HepG2 (cell line): ENCODE data around the gene TLE7. TPM values are rescaled to one million over a fixed set of nuclear protein-coding genes. Genes with fewer than 3 reads are reported as not detected.

Source experiments
- GFI1 ChIP-seq: sonication (generic); formaldehyde crosslinking; IDR thresholded peaks from 2 replicates; pipeline ENCODE4 v1.5.0; 2020; ENCODE audit warnings: missing genetic modification reagents, mild to moderate bottlenecking, borderline replicate concordance
- MAX ChIP-seq: IDR thresholded peaks from 2 replicates; pipeline ENCODE4 v1.6.1; 2012; ENCODE audit warnings: inconsistent platforms
- MTERF4 ChIP-seq: sonication (generic); formaldehyde crosslinking; IDR thresholded peaks from 2 replicates; pipeline ENCODE4 v1.8.0; 2023; ENCODE audit warnings: mild to moderate bottlenecking, missing genetic modification reagents
- RFX3 ChIP-seq: IDR thresholded peaks from 2 replicates; pipeline ENCODE4 v1.6.1; 2016; ENCODE audit warnings: missing biosample characterization, missing genetic modification reagents
- SP1 ChIP-seq, 2 experiments: fragments of 450-650 bp in 1 of 2; sonication (generic) in 1 of 2; formaldehyde crosslinking in 1 of 2; IDR thresholded peaks; 2 replicates each; pipeline versions ENCODE4 v1.4.0 to v1.6.1; 2016 to 2020; ENCODE audit warnings: missing genetic modification reagents in 1 of 2
- ZBTB25 ChIP-seq: IDR thresholded peaks from 2 replicates; pipeline ENCODE4 v1.6.1; 2018; ENCODE audit warnings: missing genetic modification reagents
- ZBTB43 ChIP-seq: sonication (generic); formaldehyde crosslinking; conservative IDR thresholded peaks from 2 replicates; pipeline ENCODE4 v1.4.0; 2020; ENCODE audit warnings: missing genetic modification reagents
- ZEB1 ChIP-seq: IDR thresholded peaks from 2 replicates; pipeline ENCODE4 v1.6.1; 2012; ENCODE audit warnings: mild to moderate bottlenecking, low read depth, inconsistent platforms; ENCODE audit not compliant: insufficient replicate concordance
- ZFP90 ChIP-seq: sonication (generic); formaldehyde crosslinking; IDR thresholded peaks from 2 replicates; pipeline ENCODE4 v1.8.0; 2022; ENCODE audit warnings: missing genetic modification reagents, mild to moderate bottlenecking, inconsistent platforms, borderline replicate concordance
- ZNF10 ChIP-seq: sonication (generic); formaldehyde crosslinking; IDR thresholded peaks from 2 replicates; pipeline ENCODE4 v1.4.0; 2020; ENCODE audit warnings: mild to moderate bottlenecking, low read depth, missing genetic modification reagents, borderline replicate concordance
- ZNF432 ChIP-seq: sonication (generic); formaldehyde crosslinking; IDR thresholded peaks from 2 replicates; pipeline ENCODE4 v1.5.0; 2020; ENCODE audit warnings: missing genetic modification reagents, mild to moderate bottlenecking, borderline replicate concordance
- ZNF552 ChIP-seq: sonication (generic); formaldehyde crosslinking; IDR thresholded peaks from 2 replicates; pipeline ENCODE4 v1.9.0; 2022; ENCODE audit warnings: missing genetic modification reagents, mild to moderate bottlenecking, borderline replicate concordance
- ZNF772 ChIP-seq: sonication (generic); formaldehyde crosslinking; IDR thresholded peaks from 2 replicates; pipeline ENCODE4 v1.5.0; 2020; ENCODE audit warnings: mild to moderate bottlenecking, missing genetic modification reagents
- ZNF780A ChIP-seq: sonication (generic); formaldehyde crosslinking; IDR thresholded peaks from 2 replicates; pipeline ENCODE4 v1.8.0; 2022; ENCODE audit warnings: mild to moderate bottlenecking, missing genetic modification reagents, moderate library complexity
- polyA plus RNA-seq, 8 experiments: library from polyadenylated mRNA; depleted of rRNA in 3 of 8; stranded (reverse) in 7 of 8; unstranded in 1 of 8; fragments of >200 nt; fragmentation: Illumina TruSeq in 4 of 8; extraction: Trizol in 4 of 8; gene quantifications; 2 replicates each; pipeline versions ENCODE4 v1.2.1 to v1.2.3, GENCODE V29; 2011 to 2016; ENCODE audit warnings: low read depth in 4 of 8, missing spikeins in 1 of 8, mixed read lengths in 1 of 8; ENCODE audit not compliant: insufficient read depth in 1 of 8
- total RNA-seq, 5 experiments: library from RNA; depleted of rRNA; stranded (reverse); fragments of >200 nt; fragmentation: Illumina TruSeq; extraction: Trizol; gene quantifications; 2 replicates each; pipeline ENCODE4 v1.2.3, GENCODE V29; 2016; ENCODE audit warnings: low read depth in 1 of 5
- TF ChIP-seq, protein P1 (sequence below): sonication (generic); formaldehyde crosslinking; IDR thresholded peaks from 2 replicates; pipeline ENCODE4 v1.5.0; 2020; ENCODE audit warnings: mild to moderate bottlenecking, missing genetic modification reagents, borderline replicate concordance
- TF ChIP-seq, protein P2 (sequence below): sonication (generic); formaldehyde crosslinking; IDR thresholded peaks from 2 replicates; pipeline ENCODE4 v1.4.0; 2020; ENCODE audit warnings: missing genetic modification reagents

TLE7 gene
- total and polyA plus RNA-seq, 2 of the 13 experiments (the other 11 are each of a cell fraction or from before 2014, with no cell fraction given) = not detected

- TF ChIP-seq ZBTB25 (CRISPR knock-in tag) (no peak), ZEB1 (no peak), ZNF772 (peak; percentile 92), ZNF432 (CRISPR knock-in tag) (no peak), GFI1 (CRISPR knock-in tag) (peak; percentile 98), ZNF780A (CRISPR knock-in tag) (no peak), SP1 (IDR thresholded peaks at IDR 0.05) (no peak), SP1 (CRISPR knock-in tag; IDR thresholded peaks at IDR 0.05) (0 out of 2 replicates have a peak, but pooled peaks have one; percentile 27), MTERF4 (CRISPR knock-in tag) (peak; percentile 78; the same call in 1 of the 2 replicates), ZNF10 (CRISPR knock-in tag) (no peak), ZFP90 (CRISPR knock-in tag) (0 out of 2 replicates have a peak, but pooled peaks have one; percentile 18), ZBTB43 (CRISPR knock-in tag) (no peak), RFX3 (CRISPR knock-in tag) (peak; percentile 14; the same call in 1 of the 2 replicates), MAX (peak; percentile 76), ZNF552 (CRISPR knock-in tag) (peak; percentile 40; the same call in 1 of the 2 replicates)
- TF ChIP-seq, protein P1, sequence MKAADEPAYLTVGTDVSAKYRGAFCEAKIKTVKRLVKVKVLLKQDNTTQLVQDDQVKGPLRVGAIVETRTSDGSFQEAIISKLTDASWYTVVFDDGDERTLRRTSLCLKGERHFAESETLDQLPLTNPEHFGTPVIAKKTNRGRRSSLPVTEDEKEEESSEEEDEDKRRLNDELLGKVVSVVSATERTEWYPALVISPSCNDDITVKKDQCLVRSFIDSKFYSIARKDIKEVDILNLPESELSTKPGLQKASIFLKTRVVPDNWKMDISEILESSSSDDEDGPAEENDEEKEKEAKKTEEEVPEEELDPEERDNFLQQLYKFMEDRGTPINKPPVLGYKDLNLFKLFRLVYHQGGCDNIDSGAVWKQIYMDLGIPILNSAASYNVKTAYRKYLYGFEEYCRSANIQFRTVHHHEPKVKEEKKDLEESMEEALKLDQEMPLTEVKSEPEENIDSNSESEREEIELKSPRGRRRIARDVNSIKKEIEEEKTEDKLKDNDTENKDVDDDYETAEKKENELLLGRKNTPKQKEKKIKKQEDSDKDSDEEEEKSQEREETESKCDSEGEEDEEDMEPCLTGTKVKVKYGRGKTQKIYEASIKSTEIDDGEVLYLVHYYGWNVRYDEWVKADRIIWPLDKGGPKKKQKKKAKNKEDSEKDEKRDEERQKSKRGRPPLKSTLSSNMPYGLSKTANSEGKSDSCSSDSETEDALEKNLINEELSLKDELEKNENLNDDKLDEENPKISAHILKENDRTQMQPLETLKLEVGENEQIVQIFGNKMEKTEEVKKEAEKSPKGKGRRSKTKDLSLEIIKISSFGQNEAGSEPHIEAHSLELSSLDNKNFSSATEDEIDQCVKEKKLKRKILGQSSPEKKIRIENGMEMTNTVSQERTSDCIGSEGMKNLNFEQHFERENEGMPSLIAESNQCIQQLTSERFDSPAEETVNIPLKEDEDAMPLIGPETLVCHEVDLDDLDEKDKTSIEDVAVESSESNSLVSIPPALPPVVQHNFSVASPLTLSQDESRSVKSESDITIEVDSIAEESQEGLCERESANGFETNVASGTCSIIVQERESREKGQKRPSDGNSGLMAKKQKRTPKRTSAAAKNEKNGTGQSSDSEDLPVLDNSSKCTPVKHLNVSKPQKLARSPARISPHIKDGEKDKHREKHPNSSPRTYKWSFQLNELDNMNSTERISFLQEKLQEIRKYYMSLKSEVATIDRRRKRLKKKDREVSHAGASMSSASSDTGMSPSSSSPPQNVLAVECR (CRISPR knock-in tag) = peak; percentile 94
- TF ChIP-seq, protein P2, sequence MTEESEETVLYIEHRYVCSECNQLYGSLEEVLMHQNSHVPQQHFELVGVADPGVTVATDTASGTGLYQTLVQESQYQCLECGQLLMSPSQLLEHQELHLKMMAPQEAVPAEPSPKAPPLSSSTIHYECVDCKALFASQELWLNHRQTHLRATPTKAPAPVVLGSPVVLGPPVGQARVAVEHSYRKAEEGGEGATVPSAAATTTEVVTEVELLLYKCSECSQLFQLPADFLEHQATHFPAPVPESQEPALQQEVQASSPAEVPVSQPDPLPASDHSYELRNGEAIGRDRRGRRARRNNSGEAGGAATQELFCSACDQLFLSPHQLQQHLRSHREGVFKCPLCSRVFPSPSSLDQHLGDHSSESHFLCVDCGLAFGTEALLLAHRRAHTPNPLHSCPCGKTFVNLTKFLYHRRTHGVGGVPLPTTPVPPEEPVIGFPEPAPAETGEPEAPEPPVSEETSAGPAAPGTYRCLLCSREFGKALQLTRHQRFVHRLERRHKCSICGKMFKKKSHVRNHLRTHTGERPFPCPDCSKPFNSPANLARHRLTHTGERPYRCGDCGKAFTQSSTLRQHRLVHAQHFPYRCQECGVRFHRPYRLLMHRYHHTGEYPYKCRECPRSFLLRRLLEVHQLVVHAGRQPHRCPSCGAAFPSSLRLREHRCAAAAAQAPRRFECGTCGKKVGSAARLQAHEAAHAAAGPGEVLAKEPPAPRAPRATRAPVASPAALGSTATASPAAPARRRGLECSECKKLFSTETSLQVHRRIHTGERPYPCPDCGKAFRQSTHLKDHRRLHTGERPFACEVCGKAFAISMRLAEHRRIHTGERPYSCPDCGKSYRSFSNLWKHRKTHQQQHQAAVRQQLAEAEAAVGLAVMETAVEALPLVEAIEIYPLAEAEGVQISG (CRISPR knock-in tag) = peak; percentile 100
These were observed 42.4 kb upstream of the TLE7 start (continued) for GRCh38 chr16:71484006-71484893.
